HK-2 (cell line): ENCODE results near the gene SNRPD3.
"Not testable (repeated sequence)": the region's sequence is repeated elsewhere in the genome, so short reads cannot be mapped to it uniquely, and the experiment has no call there.

Experiments used
- DNase-seq: peaks from one replicate; pipeline ENCODE4 v3.0.0-alpha.2; 2018; ENCODE audit not compliant: unreplicated experiment

The SNRPD3 gene

DNA sequence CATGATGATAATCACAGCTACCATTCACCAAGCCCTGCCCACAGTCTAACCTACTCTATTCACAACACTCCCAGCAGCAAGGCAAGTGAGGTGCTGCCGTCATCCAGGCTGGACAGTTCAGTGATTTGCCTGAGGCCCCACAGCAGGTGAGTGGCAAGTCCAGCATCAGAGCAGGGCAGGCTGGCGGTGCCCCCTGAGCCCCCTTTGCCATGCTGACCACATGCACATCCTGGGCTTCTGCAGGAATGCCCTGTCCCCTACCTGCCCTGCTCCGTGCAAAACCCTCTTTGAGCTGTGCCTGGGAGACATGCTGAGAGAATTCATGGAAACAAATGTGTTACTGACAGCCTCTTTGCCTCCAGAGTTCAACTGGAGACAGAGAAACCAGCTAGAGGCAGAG, 54.1 kb downstream of the SNRPD3 start:
- DNase-seq, result not testable (repeated sequence)

DNA sequence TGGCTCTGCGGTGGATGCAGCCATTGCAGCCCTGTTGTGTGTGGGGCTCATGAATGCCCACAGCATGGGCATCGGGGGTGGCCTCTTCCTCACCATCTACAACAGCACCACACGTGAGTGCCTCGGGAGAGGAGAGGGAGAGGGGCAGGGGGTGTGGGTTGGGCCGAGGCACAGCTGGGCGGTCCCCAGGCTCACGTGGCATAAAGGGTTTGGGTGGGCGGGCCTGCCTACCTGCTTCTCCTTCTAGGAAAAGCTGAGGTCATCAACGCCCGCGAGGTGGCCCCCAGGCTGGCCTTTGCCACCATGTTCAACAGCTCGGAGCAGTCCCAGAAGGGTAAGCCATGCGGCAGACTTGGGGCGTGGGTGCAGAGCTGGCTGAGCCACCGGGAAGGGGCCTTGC, 59.0 kb downstream of the SNRPD3 start:
- not testable (repeated sequence) for DNase-seq

GRCh38 chr22:24621244-24621643, 65.4 kb downstream of the SNRPD3 start:
- not testable (repeated sequence) for DNase-seq

- DNase-seq, result not testable (repeated sequence)
These were observed 66.8 kb downstream of the SNRPD3 start for GRCh38 chr22:24622596-24622995.
